Diencephalon (tissue), 1 donor: ENCODE data around the gene SERTM2. TPM values are rescaled to one million over a fixed set of nuclear protein-coding genes. Genes with fewer than 3 reads are reported as not detected.

Source experiments
- total RNA-seq: library from RNA; depleted of rRNA; stranded (reverse); fragments of >200 nt; gene quantifications from one replicate; pipeline ENCODE4 v1.2.3, GENCODE V29; 2014

Gene SERTM2
- total RNA-seq: 0.23 TPM

GRCh38 chrX:111511477-111511876 lies at the start of gene SERTM2:
SERTM2 (plus strand) TSS chrX:111511645; CDS start chrX:111518858, 7,213 bp downstream.

Other genes starting within 250 kb of the SERTM2 start
- 0.23 TPM for gene CAPN6, start 241.2 kb upstream of the SERTM2 start, total RNA-seq
- 268 TPM for gene DCX, start 99.5 kb upstream of the SERTM2 start, total RNA-seq
- gene ALG13, start 169.5 kb downstream of the SERTM2 start, total RNA-seq: 55.6 TPM